GM23338 (cell line): ENCODE measurements around the gene GRIN1. TPM values are rescaled to one million over a fixed set of nuclear protein-coding genes. Genes with fewer than 3 reads are reported as not detected.

Source experiments
- ATAC-seq: fragments of 200-7000 bp; cut with Tn5 transposase; 3 replicates; pipeline ENCODE4 v1.9.1; 2020
- DNase-seq: peaks from one replicate; pipeline ENCODE4 v3.0.0-alpha.2; 2015; ENCODE audit warnings: low spot score
- H2AFZ ChIP-seq: fragments of 200-600 bp; sonication (generic); 2 replicates; pipeline ENCODE4 v1.8.0; 2016; ENCODE audit warnings: antibody characterized with exemption, mild to moderate bottlenecking, moderate library complexity
- H3F3A ChIP-seq: fragments of 200-600 bp; sonication (generic); replicated peaks from 2 replicates; pipeline ENCODE4 v1.8.0; 2017; ENCODE audit warnings: antibody characterized with exemption, mixed run types, low read depth
- H3K27ac ChIP-seq: fragments of 200-600 bp; sonication (generic); 2 replicates; pipeline ENCODE4 v1.6.1; 2016; ENCODE audit warnings: low read depth
- H3K27me3 ChIP-seq: fragments of 200-600 bp; sonication (generic); 2 replicates; pipeline ENCODE4 v1.8.0; 2016; ENCODE audit warnings: mild to moderate bottlenecking, mixed run types, moderate library complexity; ENCODE audit not compliant: insufficient read depth
- H3K36me3 ChIP-seq: fragments of 200-600 bp; sonication (generic); 2 replicates; pipeline ENCODE4 v1.8.0; 2016; ENCODE audit warnings: mild to moderate bottlenecking; ENCODE audit not compliant: insufficient read depth
- H3K4me1 ChIP-seq: fragments of 200-600 bp; sonication (generic); 2 replicates; pipeline ENCODE4 v1.8.0; 2016; ENCODE audit warnings: mild to moderate bottlenecking, moderate library complexity; ENCODE audit not compliant: insufficient read depth
- H3K4me2 ChIP-seq: fragments of 200-600 bp; sonication (generic); 2 replicates; pipeline ENCODE4 v1.7.1; 2017; ENCODE audit warnings: mixed run types
- H3K4me3 ChIP-seq: fragments of 200-600 bp; sonication (generic); 2 replicates; pipeline ENCODE4 v1.6.1; 2016; ENCODE audit warnings: mixed run types
- H3K79me2 ChIP-seq: fragments of 200-600 bp; sonication (generic); replicated peaks from 2 replicates; pipeline ENCODE4 v1.8.0; 2017; ENCODE audit warnings: mild to moderate bottlenecking; ENCODE audit not compliant: insufficient read depth
- H3K9me2 ChIP-seq: fragments of 200-600 bp; sonication (generic); 2 replicates; pipeline ENCODE4 v1.8.0; 2017; ENCODE audit not compliant: insufficient read depth
- H4K20me1 ChIP-seq: fragments of 200-600 bp; sonication (generic); replicated peaks from 2 replicates; pipeline ENCODE4 v1.8.0; 2017; ENCODE audit warnings: mild to moderate bottlenecking; ENCODE audit not compliant: insufficient read depth
- H3K27ac Mint-ChIP-seq: 2 replicates; pipeline ENCODE4 v1.8.0; 2020; ENCODE audit warnings: inconsistent platforms, mild to moderate bottlenecking, moderate library complexity, mixed read lengths
- H3K27me3 Mint-ChIP-seq: 3 replicates; pipeline ENCODE4 v1.8.0; 2022; ENCODE audit warnings: low read depth, mild to moderate bottlenecking, moderate library complexity, mixed read lengths, inconsistent platforms; ENCODE audit not compliant: insufficient read depth, poor library complexity
- H3K36me3 Mint-ChIP-seq: 3 replicates; pipeline ENCODE4 v1.8.0; 2021; ENCODE audit warnings: low read depth, mild to moderate bottlenecking, inconsistent platforms, moderate library complexity, mixed read lengths
- H3K4me1 Mint-ChIP-seq: 3 replicates; pipeline ENCODE4 v1.8.0; 2020; ENCODE audit warnings: mild to moderate bottlenecking, inconsistent platforms, mixed read lengths
- H3K4me3 Mint-ChIP-seq: 3 replicates; pipeline ENCODE4 v1.8.0; 2021; ENCODE audit warnings: moderate library complexity, mild to moderate bottlenecking, inconsistent platforms, mixed read lengths
- H3K9me3 Mint-ChIP-seq: 3 replicates; pipeline ENCODE4 v1.8.0; 2020; ENCODE audit warnings: moderate library complexity, mild to moderate bottlenecking, inconsistent platforms, mixed read lengths
- ETS1 ChIP-seq: IDR thresholded peaks from 2 replicates; pipeline ENCODE4 v1.6.1; 2016; ENCODE audit warnings: antibody characterized with exemption
- EZH2phosphoT487 ChIP-seq: fragments of 200-600 bp; sonication (generic); IDR thresholded peaks from one replicate; pipeline ENCODE4 v1.8.1; 2018; ENCODE audit warnings: antibody characterized with exemption; ENCODE audit not compliant: unreplicated experiment
- JUNB ChIP-seq: IDR thresholded peaks from one replicate; pipeline ENCODE4 v1.6.1; 2016; ENCODE audit warnings: antibody characterized with exemption; ENCODE audit not compliant: unreplicated experiment
- NANOG ChIP-seq: IDR thresholded peaks from 2 replicates; pipeline ENCODE4 v1.6.1; 2016; ENCODE audit warnings: antibody characterized with exemption, borderline replicate concordance
- POLR2AphosphoS5 ChIP-seq: IDR thresholded peaks from 2 replicates; pipeline ENCODE4 v1.6.1; 2016; ENCODE audit warnings: antibody characterized with exemption, low read depth
- REST ChIP-seq: IDR thresholded peaks from one replicate; pipeline ENCODE4 v1.6.1; 2018; ENCODE audit warnings: antibody characterized with exemption; ENCODE audit not compliant: unreplicated experiment
- STAT1 ChIP-seq: IDR thresholded peaks from one replicate; pipeline ENCODE4 v1.6.1; 2016; ENCODE audit warnings: antibody characterized with exemption; ENCODE audit not compliant: unreplicated experiment
- ZNF114 ChIP-seq: fragments of 250-450 bp; sonication (Bioruptor Pico); IDR thresholded peaks from 2 replicates; pipeline ENCODE4 v1.5.0; 2020; ENCODE audit warnings: mild to moderate bottlenecking, moderate library complexity
- ZNF462 ChIP-seq: fragments of 250-450 bp; sonication (Bioruptor Pico); IDR thresholded peaks from 2 replicates; pipeline ENCODE4 v1.5.0; 2020; ENCODE audit warnings: mild to moderate bottlenecking, moderate library complexity
- polyA plus RNA-seq: library from polyadenylated mRNA; unstranded; fragments of >200 nt; fragmentation: Nextera tagmentation; extraction: Ambion mirVana; gene quantifications from 2 replicates; pipeline ENCODE4 v1.2.1, GENCODE V29; 2016
- total RNA-seq: library from RNA; depleted of rRNA; stranded (reverse); fragments of >200 nt; shearing (Covaris generic); gene quantifications from 2 replicates; pipeline ENCODE4 v1.2.3, GENCODE V29; 2014

Gene GRIN1
- total and polyA plus RNA-seq, 2 experiments from 2014 or later: 2.7 to 5.5 TPM

- H3K27ac Mint-ChIP-seq: no peak overlapping the region
- H3K4me3 ChIP-seq: no peak overlapping the region
- peaks cover 8% of the 10 kb centered on the region for H3K36me3 ChIP-seq
- H3K4me1 ChIP-seq: no peaks in the 10 kb centered on the region
- TF ChIP-seq REST (no peak), ETS1 (no peak), POLR2AphosphoS5 (no peak)
- ATAC-seq: no peak
- no peak overlapping the region for H3K27ac ChIP-seq
- peaks cover 6% of the 10 kb centered on the region; the same call in 1 of the 2 replicates for H3F3A ChIP-seq
- H3K27me3 Mint-ChIP-seq: peaks cover 4% of the 10 kb centered on the region
- no peaks in the 10 kb centered on the region for H3K79me2 ChIP-seq
- H3K36me3 Mint-ChIP-seq: peaks cover 28% of the 10 kb centered on the region
- H3K27me3 ChIP-seq: no peaks in the 10 kb centered on the region
- 0 out of 3 replicates have a peak, but pooled peaks cover 2% of the 10 kb centered on the region for H3K9me3 Mint-ChIP-seq
- no peak overlapping the region for H2AFZ ChIP-seq
- H4K20me1 ChIP-seq: no peaks in the 10 kb centered on the region; the same call in 1 of the 2 replicates
- H3K4me3 Mint-ChIP-seq: no peak overlapping the region
- no peaks in the 10 kb centered on the region for H3K9me2 ChIP-seq
- no peak for DNase-seq
- H3K4me2 ChIP-seq: no peak overlapping the region
- H3K4me1 Mint-ChIP-seq: no peaks in the 10 kb centered on the region
Measured at GRCh38 chr9:137096785-137097546, 42.0 kb upstream of the GRIN1 start.

GRCh38 chr9:137097761-137098462 lies 41.0 kb upstream of the GRIN1 start:
- Mint-ChIP-seq H3K4me3 (no peak overlapping the region), H3K27ac (no peak overlapping the region), H3K9me3 (0 out of 3 replicates have a peak, but pooled peaks cover 2% of the 10 kb centered on the region), H3K4me1 (no peaks in the 10 kb centered on the region), H3K36me3 (peaks cover 21% of the 10 kb centered on the region), H3K27me3 (peaks cover 4% of the 10 kb centered on the region)
- H3K36me3 ChIP-seq: peaks cover 8% of the 10 kb centered on the region
- no peak overlapping the region for H2AFZ ChIP-seq
- no peak overlapping the region for H3K27ac ChIP-seq
- H3K79me2 ChIP-seq: no peaks in the 10 kb centered on the region
- ATAC-seq (no peak), DNase-seq (no peak)
- H3F3A ChIP-seq: peaks cover 8% of the 10 kb centered on the region; the same call in 1 of the 2 replicates
- H4K20me1 ChIP-seq: no peaks in the 10 kb centered on the region
- H3K4me3 ChIP-seq: no peak overlapping the region
- no peak overlapping the region for H3K4me2 ChIP-seq
- no peaks in the 10 kb centered on the region for H3K9me2 ChIP-seq
- H3K27me3 ChIP-seq: no peaks in the 10 kb centered on the region
- H3K4me1 ChIP-seq: no peaks in the 10 kb centered on the region
- TF ChIP-seq NANOG: no peak
- no peak for TF ChIP-seq ZNF114 (CRISPR knock-in tag)
- no peak for TF ChIP-seq EZH2phosphoT487
- TF ChIP-seq ZNF462: no peak
- TF ChIP-seq JUNB: no peak
- no peak for TF ChIP-seq POLR2AphosphoS5
- no peak for TF ChIP-seq STAT1
